HG02623 (cell line): ENCODE data around the gene PCDHGB2.
"Not testable (repeated sequence)": the region's sequence is repeated elsewhere in the genome, so short reads cannot be mapped to it uniquely, and the experiment has no call there.

ENCODE experiments used
- ATAC-seq: cut with Tn5 transposase; IDR thresholded peaks from one replicate; pipeline ENCODE4 v1.9.1; 2021; ENCODE audit warnings: moderate library complexity; ENCODE audit not compliant: unreplicated experiment

PCDHGB2 gene

GRCh38 chr5:141349917-141350619 lies 9.7 kb upstream of the PCDHGB2 start, which contains the start of gene PCDHGB1:
Gene PCDHGB1 (plus strand): TSS chr5:141350099. CDS start chr5:141350261, 162 bp downstream.
- no peak for ATAC-seq

GRCh38 chr5:141351591-141351990 lies 8.2 kb upstream of the PCDHGB2 start:
- no peak for ATAC-seq

- ATAC-seq: no peak
Observed at GRCh38 chr5:141354900-141355469, 4.8 kb upstream of the PCDHGB2 start, which contains the start of gene PCDHGA4. Gene PCDHGA4 (plus strand): TSS chr5:141355021. CDS start chr5:141355108, 87 bp downstream.

- no peak for ATAC-seq
Observed at GRCh38 chr5:141355641-141356040, 4.2 kb upstream of the PCDHGB2 start.

- no peak for ATAC-seq
Observed at GRCh38 chr5:141356133-141356532, 3.7 kb upstream of the PCDHGB2 start.

GRCh38 chr5:141356950-141357349 lies 2.8 kb upstream of the PCDHGB2 start:
- ATAC-seq: no peak

- ATAC-seq: no peak
Observed at GRCh38 chr5:141360685-141361084, 891 bp downstream of the PCDHGB2 start.

- ATAC-seq: no peak
Observed at GRCh38 chr5:141362719-141363118, 2.9 kb downstream of the PCDHGB2 start.

GRCh38 chr5:141363952-141364660 lies 4.3 kb downstream of the PCDHGB2 start, which contains the start of gene PCDHGA5:
Gene PCDHGA5 (plus strand): TSS chr5:141364162. CDS start chr5:141364331, 169 bp downstream.
- ATAC-seq: no peak

GRCh38 chr5:141366016-141366896 lies 6.5 kb downstream of the PCDHGB2 start:
- ATAC-seq: no peak

GRCh38 chr5:141369994-141370848 lies 10.4 kb downstream of the PCDHGB2 start, which contains the start of gene PCDHGB3:
Gene PCDHGB3 (plus strand): TSS chr5:141370242. CDS start chr5:141370395, 153 bp downstream.
- ATAC-seq: peak; percentile 89

- ATAC-seq: no peak
Observed at GRCh38 chr5:141371572-141372475, 12.0 kb downstream of the PCDHGB2 start.

GRCh38 chr5:141373673-141374317 lies 14.0 kb downstream of the PCDHGB2 start, which contains the start of gene PCDHGA6:
Gene PCDHGA6 (plus strand): TSS chr5:141373891. CDS start chr5:141374084, 193 bp downstream.
- ATAC-seq: no peak

- ATAC-seq: no peak
Observed at GRCh38 chr5:141374627-141375026, 14.8 kb downstream of the PCDHGB2 start.

- ATAC-seq: not testable (repeated sequence)
Observed at GRCh38 chr5:141375444-141376155, 15.8 kb downstream of the PCDHGB2 start.

GRCh38 chr5:141382469-141383294 lies 22.9 kb downstream of the PCDHGB2 start, which contains the start of gene PCDHGA7:
Gene PCDHGA7 (plus strand): TSS chr5:141382742. CDS start chr5:141382900, 158 bp downstream.
- ATAC-seq: no peak
